ENCODE measurements around the gene VAV1. TPM values are rescaled to one million over a fixed set of nuclear protein-coding genes. Genes with fewer than 3 reads are reported as not detected.

The VAV1 gene
- total and polyA plus RNA-seq, 10 of the 15 experiments (the other 5 are each of a cell fraction or from before 2014, with no cell fraction given): 1.6 to 76.8 (median 40.7) TPM

DNA sequence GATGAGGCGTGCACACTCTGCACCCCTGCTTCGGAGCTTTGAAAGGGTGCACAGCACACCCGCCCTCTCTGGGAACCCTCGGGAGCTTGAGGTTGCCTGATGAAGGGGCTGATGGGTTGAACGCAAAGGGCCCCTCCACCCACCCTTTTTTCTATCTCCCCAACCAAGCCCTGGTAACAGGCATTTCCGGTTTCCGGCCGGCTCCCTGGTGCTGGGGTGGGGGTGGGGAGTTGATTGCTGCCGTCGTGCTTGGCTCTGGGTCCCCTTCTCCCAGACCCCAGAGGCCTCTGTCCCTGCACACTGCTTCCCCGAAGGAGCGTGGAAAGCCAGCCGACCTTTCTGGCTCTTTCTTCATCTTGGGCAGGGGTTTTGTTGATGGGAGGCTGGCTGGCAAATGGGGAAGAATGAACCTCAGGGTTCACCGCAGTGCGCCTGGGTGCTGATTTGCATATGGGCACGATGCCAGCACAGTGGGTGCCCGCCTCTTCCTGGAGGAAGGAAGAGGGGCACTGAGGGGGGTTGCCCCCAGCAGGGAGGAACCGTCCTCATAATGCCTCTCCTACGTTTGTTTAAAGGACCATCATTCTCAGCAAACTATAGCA is 29.1 kb downstream of the VAV1 start (continued):
- no peak; the same call in 1 of the 2 replicates for TF ChIP-seq ZNF207 (IDR thresholded peaks at IDR 0.05; ENCODE audit: borderline replicate concordance)
- TF ChIP-seq FOS (IDR thresholded peaks at IDR 0.05; ENCODE audit: borderline replicate concordance, extremely low read depth, insufficient read length): no peak
- TF ChIP-seq, protein P1, sequence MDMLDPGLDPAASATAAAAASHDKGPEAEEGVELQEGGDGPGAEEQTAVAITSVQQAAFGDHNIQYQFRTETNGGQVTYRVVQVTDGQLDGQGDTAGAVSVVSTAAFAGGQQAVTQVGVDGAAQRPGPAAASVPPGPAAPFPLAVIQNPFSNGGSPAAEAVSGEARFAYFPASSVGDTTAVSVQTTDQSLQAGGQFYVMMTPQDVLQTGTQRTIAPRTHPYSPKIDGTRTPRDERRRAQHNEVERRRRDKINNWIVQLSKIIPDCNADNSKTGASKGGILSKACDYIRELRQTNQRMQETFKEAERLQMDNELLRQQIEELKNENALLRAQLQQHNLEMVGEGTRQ (IDR thresholded peaks at IDR 0.05; ENCODE audit: borderline replicate concordance, low read depth, low read length): no peak
- 0 out of 2 replicates have a peak, but pooled peaks have one; percentile 13 for TF ChIP-seq POLR2AphosphoS2 (IDR thresholded peaks at IDR 0.05; ENCODE audit: low read depth, low read length)
- 0 out of 2 replicates have a peak, but pooled peaks have one; percentile 11 for TF ChIP-seq EED (IDR thresholded peaks at IDR 0.05; ENCODE audit: low read depth)
- no peak for TF ChIP-seq CEBPB (IDR thresholded peaks at IDR 0.05; ENCODE audit: borderline replicate concordance in 1 of 2, low read depth in 2 of 2, low read length in 2 of 2)
- no peak for TF ChIP-seq RCOR1 (conservative IDR thresholded peaks at IDR 0.05; ENCODE audit: low read depth, low read length)
- no peak for TF ChIP-seq KAT2A (conservative IDR thresholded peaks at IDR 0.05; ENCODE audit: control insufficient read depth, low read depth, low read length)
- TF ChIP-seq SP1 (IDR thresholded peaks at IDR 0.05; ENCODE audit: low read depth, low read length): peak; percentile 53
- TF ChIP-seq, protein P2, sequence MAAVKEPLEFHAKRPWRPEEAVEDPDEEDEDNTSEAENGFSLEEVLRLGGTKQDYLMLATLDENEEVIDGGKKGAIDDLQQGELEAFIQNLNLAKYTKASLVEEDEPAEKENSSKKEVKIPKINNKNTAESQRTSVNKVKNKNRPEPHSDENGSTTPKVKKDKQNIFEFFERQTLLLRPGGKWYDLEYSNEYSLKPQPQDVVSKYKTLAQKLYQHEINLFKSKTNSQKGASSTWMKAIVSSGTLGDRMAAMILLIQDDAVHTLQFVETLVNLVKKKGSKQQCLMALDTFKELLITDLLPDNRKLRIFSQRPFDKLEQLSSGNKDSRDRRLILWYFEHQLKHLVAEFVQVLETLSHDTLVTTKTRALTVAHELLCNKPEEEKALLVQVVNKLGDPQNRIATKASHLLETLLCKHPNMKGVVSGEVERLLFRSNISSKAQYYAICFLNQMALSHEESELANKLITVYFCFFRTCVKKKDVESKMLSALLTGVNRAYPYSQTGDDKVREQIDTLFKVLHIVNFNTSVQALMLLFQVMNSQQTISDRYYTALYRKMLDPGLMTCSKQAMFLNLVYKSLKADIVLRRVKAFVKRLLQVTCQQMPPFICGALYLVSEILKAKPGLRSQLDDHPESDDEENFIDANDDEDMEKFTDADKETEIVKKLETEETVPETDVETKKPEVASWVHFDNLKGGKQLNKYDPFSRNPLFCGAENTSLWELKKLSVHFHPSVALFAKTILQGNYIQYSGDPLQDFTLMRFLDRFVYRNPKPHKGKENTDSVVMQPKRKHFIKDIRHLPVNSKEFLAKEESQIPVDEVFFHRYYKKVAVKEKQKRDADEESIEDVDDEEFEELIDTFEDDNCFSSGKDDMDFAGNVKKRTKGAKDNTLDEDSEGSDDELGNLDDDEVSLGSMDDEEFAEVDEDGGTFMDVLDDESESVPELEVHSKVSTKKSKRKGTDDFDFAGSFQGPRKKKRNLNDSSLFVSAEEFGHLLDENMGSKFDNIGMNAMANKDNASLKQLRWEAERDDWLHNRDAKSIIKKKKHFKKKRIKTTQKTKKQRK (IDR thresholded peaks at IDR 0.05; ENCODE audit: low read depth, low read length): no peak
- no peak for TF ChIP-seq ZZZ3 (IDR thresholded peaks at IDR 0.05; ENCODE audit: control insufficient read depth, insufficient read length, low read depth)
- TF ChIP-seq, protein P3, sequence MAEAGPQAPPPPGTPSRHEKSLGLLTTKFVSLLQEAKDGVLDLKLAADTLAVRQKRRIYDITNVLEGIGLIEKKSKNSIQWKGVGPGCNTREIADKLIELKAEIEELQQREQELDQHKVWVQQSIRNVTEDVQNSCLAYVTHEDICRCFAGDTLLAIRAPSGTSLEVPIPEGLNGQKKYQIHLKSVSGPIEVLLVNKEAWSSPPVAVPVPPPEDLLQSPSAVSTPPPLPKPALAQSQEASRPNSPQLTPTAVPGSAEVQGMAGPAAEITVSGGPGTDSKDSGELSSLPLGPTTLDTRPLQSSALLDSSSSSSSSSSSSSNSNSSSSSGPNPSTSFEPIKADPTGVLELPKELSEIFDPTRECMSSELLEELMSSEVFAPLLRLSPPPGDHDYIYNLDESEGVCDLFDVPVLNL (IDR thresholded peaks at IDR 0.05; ENCODE audit: low read depth, low read length): no peak
- no peak for TF ChIP-seq PAX8 (IDR thresholded peaks at IDR 0.05)
- TF ChIP-seq FOXM1 (IDR thresholded peaks at IDR 0.05; ENCODE audit: low read depth, low read length): 0 out of 2 replicates have a peak, but pooled peaks have one; percentile 26
- TF ChIP-seq NR2C2 (IDR thresholded peaks at IDR 0.05; ENCODE audit: borderline replicate concordance, control insufficient read depth, insufficient read length, low read depth): no peak
- no peak for TF ChIP-seq MYB (IDR thresholded peaks at IDR 0.05; ENCODE audit: borderline replicate concordance, low read depth, low read length)
- TF ChIP-seq MTA3 (IDR thresholded peaks at IDR 0.05; ENCODE audit: borderline replicate concordance, low read length): no peak
- TF ChIP-seq IKZF2 (IDR thresholded peaks at IDR 0.05): peak; percentile 88 to 89
- TF ChIP-seq, protein P4, sequence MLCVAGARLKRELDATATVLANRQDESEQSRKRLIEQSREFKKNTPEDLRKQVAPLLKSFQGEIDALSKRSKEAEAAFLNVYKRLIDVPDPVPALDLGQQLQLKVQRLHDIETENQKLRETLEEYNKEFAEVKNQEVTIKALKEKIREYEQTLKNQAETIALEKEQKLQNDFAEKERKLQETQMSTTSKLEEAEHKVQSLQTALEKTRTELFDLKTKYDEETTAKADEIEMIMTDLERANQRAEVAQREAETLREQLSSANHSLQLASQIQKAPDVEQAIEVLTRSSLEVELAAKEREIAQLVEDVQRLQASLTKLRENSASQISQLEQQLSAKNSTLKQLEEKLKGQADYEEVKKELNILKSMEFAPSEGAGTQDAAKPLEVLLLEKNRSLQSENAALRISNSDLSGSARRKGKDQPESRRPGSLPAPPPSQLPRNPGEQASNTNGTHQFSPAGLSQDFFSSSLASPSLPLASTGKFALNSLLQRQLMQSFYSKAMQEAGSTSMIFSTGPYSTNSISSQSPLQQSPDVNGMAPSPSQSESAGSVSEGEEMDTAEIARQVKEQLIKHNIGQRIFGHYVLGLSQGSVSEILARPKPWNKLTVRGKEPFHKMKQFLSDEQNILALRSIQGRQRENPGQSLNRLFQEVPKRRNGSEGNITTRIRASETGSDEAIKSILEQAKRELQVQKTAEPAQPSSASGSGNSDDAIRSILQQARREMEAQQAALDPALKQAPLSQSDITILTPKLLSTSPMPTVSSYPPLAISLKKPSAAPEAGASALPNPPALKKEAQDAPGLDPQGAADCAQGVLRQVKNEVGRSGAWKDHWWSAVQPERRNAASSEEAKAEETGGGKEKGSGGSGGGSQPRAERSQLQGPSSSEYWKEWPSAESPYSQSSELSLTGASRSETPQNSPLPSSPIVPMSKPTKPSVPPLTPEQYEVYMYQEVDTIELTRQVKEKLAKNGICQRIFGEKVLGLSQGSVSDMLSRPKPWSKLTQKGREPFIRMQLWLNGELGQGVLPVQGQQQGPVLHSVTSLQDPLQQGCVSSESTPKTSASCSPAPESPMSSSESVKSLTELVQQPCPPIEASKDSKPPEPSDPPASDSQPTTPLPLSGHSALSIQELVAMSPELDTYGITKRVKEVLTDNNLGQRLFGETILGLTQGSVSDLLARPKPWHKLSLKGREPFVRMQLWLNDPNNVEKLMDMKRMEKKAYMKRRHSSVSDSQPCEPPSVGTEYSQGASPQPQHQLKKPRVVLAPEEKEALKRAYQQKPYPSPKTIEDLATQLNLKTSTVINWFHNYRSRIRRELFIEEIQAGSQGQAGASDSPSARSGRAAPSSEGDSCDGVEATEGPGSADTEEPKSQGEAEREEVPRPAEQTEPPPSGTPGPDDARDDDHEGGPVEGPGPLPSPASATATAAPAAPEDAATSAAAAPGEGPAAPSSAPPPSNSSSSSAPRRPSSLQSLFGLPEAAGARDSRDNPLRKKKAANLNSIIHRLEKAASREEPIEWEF (IDR thresholded peaks at IDR 0.05; ENCODE audit: insufficient replicate concordance, low read depth, low read length): no peak

Data from GM12878 (cell line).